HG03135 (cell line): ENCODE measurements around the gene PTPRT.
"Not testable (repeated sequence)": the region's sequence is repeated elsewhere in the genome, so short reads cannot be mapped to it uniquely, and the experiment has no call there.

Experiments used
- ATAC-seq: cut with Tn5 transposase; IDR thresholded peaks from one replicate; pipeline ENCODE4 v1.9.1; 2021; ENCODE audit warnings: mild to moderate bottlenecking, moderate library complexity; ENCODE audit not compliant: unreplicated experiment

Gene PTPRT

GRCh38 chr20:43187476-43188233 is 2.1 kb downstream of the PTPRT start:
- no peak for ATAC-seq

GRCh38 chr20:43186312-43186711 is 3.4 kb downstream of the PTPRT start:
- no peak for ATAC-seq

DNA sequence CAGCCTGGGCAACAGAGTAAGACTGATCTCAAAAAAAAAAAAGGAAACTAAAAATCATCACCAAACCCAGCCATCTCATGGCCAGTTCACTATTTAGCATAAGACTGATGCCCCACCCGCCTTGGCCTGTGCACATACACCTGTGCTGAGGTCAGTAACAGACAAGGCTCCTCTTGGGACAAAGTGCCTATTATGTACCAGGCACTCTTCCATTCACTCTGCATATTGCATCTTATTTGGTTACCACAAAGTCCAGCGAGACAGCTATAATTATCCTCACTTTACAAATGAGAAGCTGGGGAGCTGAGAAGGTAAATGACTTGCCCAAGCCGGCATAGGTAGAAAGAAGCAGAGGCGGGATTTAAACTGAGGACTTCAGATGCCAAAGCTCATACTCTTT is 3.8 kb downstream of the PTPRT start:
- ATAC-seq = no peak

DNA sequence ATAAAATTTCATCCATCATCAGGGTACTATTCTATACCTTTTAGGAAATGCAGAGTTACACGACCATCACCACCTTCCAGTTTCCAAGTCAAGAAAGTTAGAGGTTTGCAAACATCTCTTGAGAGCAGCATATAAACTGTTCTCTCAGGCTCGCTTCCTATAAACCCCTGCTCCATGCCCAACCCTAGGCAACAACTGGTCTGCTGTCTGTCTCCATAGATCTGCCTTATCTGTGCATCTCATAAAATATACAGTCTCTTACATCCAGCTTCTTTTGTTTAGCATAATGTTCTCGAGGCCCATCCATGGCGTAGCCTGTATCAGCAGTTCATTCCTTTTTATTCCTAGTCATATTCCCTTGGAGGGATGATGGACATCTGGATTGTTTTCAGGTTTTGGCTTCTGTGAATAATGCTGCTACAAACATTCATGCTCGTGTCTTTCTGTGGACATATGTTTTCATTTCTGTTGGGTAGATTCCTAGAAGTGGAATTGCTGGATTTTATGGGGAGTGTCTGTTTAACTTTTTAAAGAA is 6.1 kb downstream of the PTPRT start:
- no peak for ATAC-seq

DNA sequence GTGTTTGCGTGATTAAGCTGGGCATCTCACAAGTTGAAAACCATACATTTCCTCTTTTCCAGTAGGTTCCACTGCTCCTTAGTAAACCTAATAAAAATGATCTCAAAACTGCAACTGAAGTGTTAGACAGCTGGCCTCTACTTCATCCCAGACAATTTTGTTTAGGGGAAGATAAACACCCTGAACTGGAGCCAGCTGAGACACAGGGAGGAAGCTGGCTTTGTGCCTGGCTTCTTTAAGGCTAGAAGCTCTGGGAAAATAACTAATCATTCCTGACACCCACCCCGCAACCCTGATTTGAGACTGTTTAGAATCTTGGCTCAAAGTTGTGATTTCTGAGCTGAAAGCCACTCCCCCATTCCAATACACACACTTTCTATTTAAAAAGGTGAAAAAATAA is 11.6 kb downstream of the PTPRT start:
- no peak for ATAC-seq

- ATAC-seq = no peak
Measured at GRCh38 chr20:43176726-43177125, 13.0 kb downstream of the PTPRT start.

GRCh38 chr20:43171930-43172329 is 17.8 kb downstream of the PTPRT start:
- no peak for ATAC-seq

GRCh38 chr20:43170771-43171170 is 18.9 kb downstream of the PTPRT start:
- ATAC-seq = no peak

DNA sequence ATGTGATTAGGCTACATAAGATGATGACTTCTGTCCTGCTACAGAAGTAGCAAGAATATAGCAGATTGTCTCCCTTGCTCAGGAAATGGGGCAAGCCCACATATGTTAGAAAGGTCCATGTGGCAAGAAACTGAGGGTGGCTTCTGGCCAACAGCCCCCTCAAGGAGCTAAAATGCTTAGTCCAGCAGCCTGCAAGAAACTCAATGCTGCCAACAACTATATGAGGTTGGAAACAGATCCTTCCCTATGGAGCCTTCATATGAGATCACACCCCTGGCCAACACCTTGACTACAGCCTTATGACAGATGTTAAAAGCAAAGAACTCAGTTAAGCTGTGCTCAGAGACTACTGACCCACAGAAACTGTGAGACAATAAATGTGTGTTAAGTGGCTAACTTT is 22.1 kb downstream of the PTPRT start:
- no peak for ATAC-seq

DNA sequence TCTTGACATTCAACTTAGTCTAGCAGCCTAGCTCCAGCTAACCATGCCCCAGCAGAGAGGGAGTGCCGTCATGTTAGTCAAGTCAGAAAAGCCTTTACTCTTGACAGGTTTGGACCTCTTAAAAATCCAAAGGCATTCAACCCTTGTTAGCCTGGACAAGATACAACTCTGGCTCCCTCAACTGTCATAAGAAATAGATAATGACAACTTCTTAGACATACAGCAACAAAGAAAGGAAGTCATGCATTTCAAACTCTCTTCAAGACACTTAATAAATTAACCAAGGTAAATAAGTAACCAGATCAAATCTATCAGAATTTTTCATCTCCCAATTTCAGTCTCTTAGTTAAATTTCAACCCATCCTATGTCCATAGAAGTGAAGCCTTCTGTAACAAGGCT is 22.7 kb downstream of the PTPRT start:
- ATAC-seq = no peak

GRCh38 chr20:43165611-43166010 is 24.1 kb downstream of the PTPRT start:
- ATAC-seq = no peak

GRCh38 chr20:43164736-43165135 is 25.0 kb downstream of the PTPRT start:
- not testable (repeated sequence) for ATAC-seq

GRCh38 chr20:43161716-43162115 is 28.0 kb downstream of the PTPRT start:
- ATAC-seq = no peak

DNA sequence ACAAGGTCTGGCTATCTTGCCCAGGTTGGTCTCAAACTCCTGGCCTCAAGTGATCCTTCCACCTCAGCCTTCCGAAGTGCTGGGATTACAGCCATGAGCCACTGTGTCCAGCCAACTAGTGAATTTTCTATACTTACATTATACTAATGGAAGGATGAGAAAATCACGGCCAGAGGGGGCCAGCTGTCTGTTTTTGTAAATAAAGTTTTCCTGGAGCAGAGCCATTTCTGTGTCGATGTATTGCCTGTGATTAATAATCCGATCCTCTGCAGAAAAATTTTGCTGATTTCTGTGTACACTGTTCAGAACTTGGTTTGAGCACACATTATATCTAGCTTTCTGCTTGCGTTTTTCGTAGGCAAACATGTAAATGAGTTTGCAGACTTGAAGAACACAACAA is 28.8 kb downstream of the PTPRT start:
- no peak for ATAC-seq

GRCh38 chr20:43159994-43160393 is 29.7 kb downstream of the PTPRT start:
- ATAC-seq = no peak

GRCh38 chr20:43155366-43156100 is 34.2 kb downstream of the PTPRT start:
- ATAC-seq = no peak

DNA sequence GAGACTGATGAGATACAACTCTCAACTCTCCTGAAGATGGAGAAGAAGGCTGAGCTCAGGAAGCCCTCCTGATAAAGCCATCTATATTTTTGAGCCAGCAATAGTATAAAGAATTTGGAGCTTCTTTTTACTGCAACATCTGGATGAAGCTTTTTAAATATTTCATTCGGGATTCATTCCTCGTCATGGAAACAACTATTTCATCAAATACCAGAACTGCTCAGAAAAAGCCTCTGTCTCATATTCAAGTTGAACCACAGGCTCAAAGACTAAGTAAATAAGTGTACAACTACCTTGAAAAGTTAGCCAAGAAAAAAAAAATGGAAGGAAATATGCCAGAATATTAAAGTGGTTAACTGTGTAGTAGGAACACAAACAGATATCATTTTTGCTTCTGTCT is 37.8 kb downstream of the PTPRT start:
- no peak for ATAC-seq

DNA sequence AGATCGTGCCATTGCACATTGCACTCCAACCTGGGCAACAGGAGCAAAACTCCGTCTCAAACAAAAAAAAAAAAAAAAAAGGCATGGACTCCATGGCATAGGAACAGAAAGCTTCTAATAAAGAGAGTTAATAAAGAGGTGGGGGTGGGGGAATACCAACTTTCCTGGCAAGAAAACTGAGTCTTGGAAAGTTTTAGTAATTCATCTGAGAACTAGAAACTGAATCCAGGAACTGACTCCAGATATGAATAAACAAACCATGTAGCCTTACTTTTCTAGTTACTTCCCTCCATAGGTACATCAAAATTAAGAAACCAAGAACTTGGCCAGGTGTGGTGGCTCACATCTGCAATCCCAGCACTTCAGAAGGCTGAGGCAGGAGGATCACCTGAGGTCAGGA is 38.5 kb downstream of the PTPRT start:
- ATAC-seq = no peak

DNA sequence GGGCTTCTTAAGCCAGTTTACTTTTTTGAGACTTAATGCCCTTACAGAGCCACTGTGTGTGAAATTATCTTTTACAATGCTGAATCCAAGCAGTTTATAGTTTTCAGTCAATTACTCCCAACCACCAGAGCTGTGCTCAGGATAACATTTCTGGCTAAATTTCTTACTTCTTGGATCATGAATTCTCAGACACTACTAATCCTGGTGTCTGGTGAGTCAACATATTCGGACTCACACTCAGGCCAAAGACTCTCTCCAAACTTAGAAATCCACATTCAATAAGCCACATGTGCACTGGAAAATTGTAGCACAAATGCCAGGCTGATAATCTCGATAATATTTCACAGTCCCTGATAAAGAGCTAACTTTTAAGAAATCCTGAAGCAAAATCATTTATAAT is 49.0 kb downstream of the PTPRT start:
- no peak for ATAC-seq

- ATAC-seq = no peak
Measured at GRCh38 chr20:43138061-43138770, 51.5 kb downstream of the PTPRT start.

DNA sequence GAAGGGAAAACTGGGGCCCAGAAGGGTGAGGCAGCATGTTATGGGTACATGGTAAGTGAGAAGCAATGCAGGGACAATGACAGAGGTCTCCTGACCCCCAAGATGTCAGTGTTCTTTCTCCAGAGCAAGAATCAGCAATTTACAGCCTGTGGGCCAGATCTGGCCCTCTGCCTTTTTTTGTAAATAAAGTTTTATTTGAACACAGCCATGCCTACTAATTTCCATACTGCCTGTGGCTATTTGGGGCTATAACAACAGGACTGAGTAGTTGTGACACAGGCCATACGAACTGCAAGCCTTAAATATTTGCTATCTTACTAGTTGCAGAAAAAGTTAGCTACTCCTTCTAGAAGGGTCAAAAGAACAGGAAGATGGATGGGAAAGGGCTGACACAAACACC is 52.5 kb downstream of the PTPRT start:
- no peak for ATAC-seq

DNA sequence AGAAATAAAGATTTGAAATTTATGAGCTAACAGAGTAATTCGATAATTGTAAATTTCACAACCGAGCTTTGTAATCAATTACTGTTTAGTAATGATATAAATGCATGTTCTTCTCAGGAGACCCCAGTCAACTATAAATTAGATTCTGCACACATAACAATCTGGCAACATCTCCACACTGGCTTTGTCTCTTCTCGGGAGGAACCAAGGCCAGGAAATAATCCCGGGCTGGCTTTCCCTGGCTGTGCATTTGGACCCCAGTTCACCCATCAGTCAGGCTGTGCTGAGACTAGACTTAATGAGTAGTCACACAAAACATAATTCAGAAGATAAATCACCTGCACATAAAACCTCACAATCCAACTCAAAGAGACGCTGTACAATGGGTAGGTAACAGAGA is 65.5 kb downstream of the PTPRT start:
- ATAC-seq = no peak
